Measurements from ENCODE around the gene CLRN1. TPM values are rescaled to one million over a fixed set of nuclear protein-coding genes. Genes with fewer than 3 reads are reported as not detected.
A peak's percentile ranks its signal among the peaks of the same experiment; 100 is the strongest.

Gene CLRN1
- total RNA-seq, 1 experiment from 2014 or later: not detected

GRCh38 chr3:151009430-151009829, 36.9 kb upstream of the CLRN1 start:
- Mint-ChIP-seq H3K4me3 (ENCODE audit: low read depth, unreplicated experiment) (no peak overlapping the region), H3K27ac (ENCODE audit: unreplicated experiment) (no peak overlapping the region), H3K9me3 (ENCODE audit: low read depth, unreplicated experiment) (no peaks in the 10 kb centered on the region), H3K36me3 (ENCODE audit: insufficient read depth, unreplicated experiment) (no peaks in the 10 kb centered on the region), H3K4me1 (ENCODE audit: low read depth, unreplicated experiment) (no peaks in the 10 kb centered on the region), H3K27me3 (ENCODE audit: unreplicated experiment) (peaks cover 35% of the 10 kb centered on the region)
- no TSS peak for BruUV-seq (replicated peaks)
- intact Hi-C loops (cut with micrococcal nuclease; ENCODE audit: unreplicated experiment): no loop called here
- no peak for TF ChIP-seq CTCF (IDR thresholded peaks at IDR 0.05; ENCODE audit: unreplicated experiment)
- CTCF ChIA-PET: interaction anchor here (0.6 to 1.3 kb wide), 3 partner anchors 77 to 1150 kb away, joined by 3 to 4 read pairs (median 3); no protein-coding TSS in a partner anchor
- no peak for DNase-seq

GRCh38 chr3:151008699-151009098, 36.2 kb upstream of the CLRN1 start:
- Mint-ChIP-seq H3K27me3 (ENCODE audit: unreplicated experiment) (peaks cover 30% of the 10 kb centered on the region), H3K4me3 (ENCODE audit: low read depth, unreplicated experiment) (no peak overlapping the region), H3K36me3 (ENCODE audit: insufficient read depth, unreplicated experiment) (no peaks in the 10 kb centered on the region), H3K27ac (ENCODE audit: unreplicated experiment) (no peak overlapping the region), H3K9me3 (ENCODE audit: low read depth, unreplicated experiment) (no peaks in the 10 kb centered on the region), H3K4me1 (ENCODE audit: low read depth, unreplicated experiment) (peaks cover 2% of the 10 kb centered on the region)
- intact Hi-C loops (cut with micrococcal nuclease; ENCODE audit: unreplicated experiment): loop anchor here (1.0 kb wide), 1 partner anchor 138 kb away; no protein-coding TSS in a partner anchor
- DNase-seq: no peak
- no TSS peak for BruUV-seq (replicated peaks)
- CTCF ChIA-PET: interaction anchor here (0.6 to 1.5 kb wide), 3 partner anchors 77 to 144 kb away, joined by 3 to 4 read pairs (median 3); no protein-coding TSS in a partner anchor
- TF ChIP-seq CTCF (IDR thresholded peaks at IDR 0.05; ENCODE audit: unreplicated experiment): no peak

GRCh38 chr3:151003768-151004134, 31.2 kb upstream of the CLRN1 start:
- Mint-ChIP-seq H3K36me3 (ENCODE audit: insufficient read depth, unreplicated experiment) (no peaks in the 10 kb centered on the region), H3K4me3 (ENCODE audit: low read depth, unreplicated experiment) (no peak overlapping the region), H3K27ac (ENCODE audit: unreplicated experiment) (peak overlapping the region; percentile 40), H3K4me1 (ENCODE audit: low read depth, unreplicated experiment) (peaks cover 8% of the 10 kb centered on the region), H3K27me3 (ENCODE audit: unreplicated experiment) (peaks cover 27% of the 10 kb centered on the region), H3K9me3 (ENCODE audit: low read depth, unreplicated experiment) (no peaks in the 10 kb centered on the region)
- no TSS peak for BruUV-seq (replicated peaks)
- CTCF ChIA-PET: interaction anchor here (1.8 kb wide), 1 partner anchor 12 kb away, joined by 3 read pairs; no protein-coding TSS in a partner anchor
- no peak for DNase-seq
- no peak for TF ChIP-seq CTCF (IDR thresholded peaks at IDR 0.05; ENCODE audit: unreplicated experiment)
- intact Hi-C loops (cut with micrococcal nuclease; ENCODE audit: unreplicated experiment): no loop called here

- no TSS peak for BruUV-seq (replicated peaks)
- peaks cover 32% of the 10 kb centered on the region for H3K27me3 Mint-ChIP-seq (ENCODE audit: unreplicated experiment)
- no peaks in the 10 kb centered on the region for H3K9me3 Mint-ChIP-seq (ENCODE audit: low read depth, unreplicated experiment)
- intact Hi-C loops (cut with micrococcal nuclease; ENCODE audit: unreplicated experiment): no loop called here
- peak; percentile 11 for DNase-seq
- no peak for TF ChIP-seq CTCF (IDR thresholded peaks at IDR 0.05; ENCODE audit: unreplicated experiment)
- H3K36me3 Mint-ChIP-seq (ENCODE audit: insufficient read depth, unreplicated experiment): no peaks in the 10 kb centered on the region
- CTCF ChIA-PET: interaction anchor here (1.8 kb wide), 1 partner anchor 13 kb away, joined by 3 read pairs; no protein-coding TSS in a partner anchor
- H3K4me1 Mint-ChIP-seq (ENCODE audit: low read depth, unreplicated experiment): peaks cover 8% of the 10 kb centered on the region
- H3K4me3 Mint-ChIP-seq (ENCODE audit: low read depth, unreplicated experiment): no peak overlapping the region
- H3K27ac Mint-ChIP-seq (ENCODE audit: unreplicated experiment): peak overlapping the region; percentile 40
Observed at GRCh38 chr3:151003029-151003767, 30.7 kb upstream of the CLRN1 start.
